A172 (cell line): ENCODE measurements around the gene TXNDC8. TPM values are rescaled to one million over a fixed set of nuclear protein-coding genes. Genes with fewer than 3 reads are reported as not detected.
"Not testable (repeated sequence)": the region's sequence is repeated elsewhere in the genome, so short reads cannot be mapped to it uniquely, and the experiment has no call there.

ENCODE experiments used
- DNase-seq: peaks from one replicate; pipeline ENCODE4 v3.0.0-alpha.2; 2015; ENCODE audit warnings: low spot score
- total RNA-seq: library from RNA; depleted of rRNA; stranded (reverse); fragments of >200 nt; shearing (Covaris generic); gene quantifications from 2 replicates; pipeline ENCODE4 v1.2.3, GENCODE V29; 2014; rRNA removed

Gene TXNDC8
- total RNA-seq: not detected in 2 replicates

- no peak for DNase-seq
These were observed at the start of gene TXNDC8 for GRCh38 chr9:110337727-110338126. Gene TXNDC8, minus strand, starts transcription at chr9:110337863.

- no peak for DNase-seq
These were observed 45.8 kb upstream of the TXNDC8 start for GRCh38 chr9:110383491-110383890.

- no peak for DNase-seq
These were observed 45.1 kb upstream of the TXNDC8 start for GRCh38 chr9:110382731-110383130.

GRCh38 chr9:110371411-110372007 lies 33.8 kb upstream of the TXNDC8 start:
- no peak for DNase-seq

GRCh38 chr9:110370315-110370714 lies 32.7 kb upstream of the TXNDC8 start:
- DNase-seq: peak; percentile 86

GRCh38 chr9:110364451-110364850 lies 26.8 kb upstream of the TXNDC8 start:
- DNase-seq: no peak

- DNase-seq: not testable (repeated sequence)
These were observed 21.3 kb upstream of the TXNDC8 start for GRCh38 chr9:110358992-110359391.

GRCh38 chr9:110357505-110357904 lies 19.8 kb upstream of the TXNDC8 start:
- no peak for DNase-seq

GRCh38 chr9:110356639-110357395 lies 19.2 kb upstream of the TXNDC8 start:
- DNase-seq: no peak

- DNase-seq: no peak
These were observed 18.2 kb upstream of the TXNDC8 start for GRCh38 chr9:110355911-110356310.

- DNase-seq: peak; percentile 99
These were observed 13.4 kb upstream of the TXNDC8 start for GRCh38 chr9:110351009-110351467.

GRCh38 chr9:110346325-110346724 lies 8.7 kb upstream of the TXNDC8 start:
- DNase-seq: no peak

- no peak for DNase-seq
These were observed 7.2 kb upstream of the TXNDC8 start for GRCh38 chr9:110344821-110345220.

- no peak for DNase-seq
These were observed 5.9 kb upstream of the TXNDC8 start for GRCh38 chr9:110343551-110343950.

- peak; percentile 49 for DNase-seq
These were observed 2.6 kb upstream of the TXNDC8 start for GRCh38 chr9:110340306-110340705.

- no peak for DNase-seq
These were observed 480 bp upstream of the TXNDC8 start for GRCh38 chr9:110338143-110338542.

- no peak for DNase-seq
These were observed 1.3 kb downstream of the TXNDC8 start for GRCh38 chr9:110336363-110336762.

- DNase-seq: no peak
These were observed 2.8 kb downstream of the TXNDC8 start for GRCh38 chr9:110334871-110335270.

GRCh38 chr9:110334183-110334582 lies 3.5 kb downstream of the TXNDC8 start:
- DNase-seq: no peak

GRCh38 chr9:110332766-110333165 lies 4.9 kb downstream of the TXNDC8 start:
- no peak for DNase-seq

GRCh38 chr9:110330484-110331105 lies 7.1 kb downstream of the TXNDC8 start:
- DNase-seq: no peak

GRCh38 chr9:110329639-110330230 lies 7.9 kb downstream of the TXNDC8 start:
- no peak for DNase-seq
